ENCODE results near the gene CLEC16A.

The CLEC16A gene

GRCh38 chr16:11160676-11161115 lies 216.3 kb downstream of the CLEC16A start:
- no peak for DNase-seq (ENCODE audit: low read depth)

GRCh38 chr16:11161439-11161838 lies 217.1 kb downstream of the CLEC16A start:
- no peak for DNase-seq (ENCODE audit: low read depth)

GRCh38 chr16:11161974-11162373 lies 217.6 kb downstream of the CLEC16A start:
- DNase-seq (ENCODE audit: low read depth): no peak

- DNase-seq (ENCODE audit: low read depth): no peak
Observed at GRCh38 chr16:11162586-11163268, 218.4 kb downstream of the CLEC16A start.

GRCh38 chr16:11163761-11164261 lies 219.4 kb downstream of the CLEC16A start:
- DNase-seq (ENCODE audit: low read depth): no peak

GRCh38 chr16:11164482-11165270 lies 220.3 kb downstream of the CLEC16A start:
- no peak for DNase-seq (ENCODE audit: low read depth)

- no peak for DNase-seq (ENCODE audit: low read depth)
Observed at GRCh38 chr16:11165349-11165748, 221.0 kb downstream of the CLEC16A start.

- DNase-seq (ENCODE audit: low read depth): no peak
Observed at GRCh38 chr16:11165894-11166665, 221.7 kb downstream of the CLEC16A start.

- DNase-seq (ENCODE audit: low read depth): no peak
Observed at GRCh38 chr16:11167581-11167980, 223.2 kb downstream of the CLEC16A start.

- DNase-seq (ENCODE audit: low read depth): no peak
Observed at GRCh38 chr16:11168386-11169051, 224.2 kb downstream of the CLEC16A start.

- DNase-seq (ENCODE audit: low read depth): no peak
Observed at GRCh38 chr16:11169641-11170040, 225.3 kb downstream of the CLEC16A start.

- DNase-seq (ENCODE audit: low read depth): no peak
Observed at GRCh38 chr16:11170201-11170600, 225.8 kb downstream of the CLEC16A start.

- DNase-seq (ENCODE audit: low read depth): no peak
Observed at GRCh38 chr16:11170696-11171447, 226.5 kb downstream of the CLEC16A start.

GRCh38 chr16:11171448-11171709 lies 227.0 kb downstream of the CLEC16A start:
- DNase-seq (ENCODE audit: low read depth): no peak

- no peak for DNase-seq (ENCODE audit: low read depth)
Observed at GRCh38 chr16:11171757-11172299, 227.5 kb downstream of the CLEC16A start.

GRCh38 chr16:11173426-11173825 lies 229.1 kb downstream of the CLEC16A start:
- DNase-seq (ENCODE audit: low read depth): no peak

GRCh38 chr16:11174141-11174540 lies 229.8 kb downstream of the CLEC16A start:
- DNase-seq (ENCODE audit: low read depth): no peak

GRCh38 chr16:11175106-11175786 lies 230.9 kb downstream of the CLEC16A start:
- no peak for DNase-seq (ENCODE audit: low read depth)

GRCh38 chr16:11175787-11176341 lies 231.5 kb downstream of the CLEC16A start:
- no peak for DNase-seq (ENCODE audit: low read depth)

- no peak for DNase-seq (ENCODE audit: low read depth)
Observed at GRCh38 chr16:11177578-11178160, 233.3 kb downstream of the CLEC16A start.

All from activated T-helper 1 cell treated with Interleukin-2 at 50 U/mL for 16 hours (primary cell).